A673 (cell line): ENCODE measurements around the gene NUP93. TPM values are rescaled to one million over a fixed set of nuclear protein-coding genes. Genes with fewer than 3 reads are reported as not detected.

Experiments
- BruUV-seq: library from RNA; stranded (reverse); fragments of 400-500 nt; replicated peaks from 2 replicates; lab custom pipeline; 2021; lab: Mats Ljungman, UMichigan
- CTCF ChIA-PET: fragments of 300-600 bp; sonication (Branson Sonifier 250); formaldehyde crosslinking; loops from one replicate; lab custom pipeline; 2022; ENCODE audit warnings: antibody characterized with exemption; lab: Charles Lee
- POLR2A ChIA-PET: fragments of 300-600 bp; sonication (Branson Sonifier 250); formaldehyde crosslinking; loops from one replicate; lab custom pipeline; 2022; ENCODE audit warnings: antibody characterized with exemption; ENCODE audit not compliant: low non-redundant PET; lab: Charles Lee
- DNase-seq: peaks from one replicate; pipeline ENCODE4 v3.0.0-alpha.2; 2015; ENCODE audit warnings: low spot score
- H3K27ac ChIP-seq: fragments of 200-600 bp; sonication (generic); 2 replicates; pipeline ENCODE4 v1.5.1; 2016; ENCODE audit warnings: mixed run types, low read depth, mild to moderate bottlenecking, mixed read lengths, antibody characterized with exemption, low read length; ENCODE audit not compliant: poor library complexity, severe bottlenecking
- H3K27me3 ChIP-seq: fragments of 200-600 bp; sonication (generic); replicated peaks from 2 replicates; pipeline ENCODE4 v1.6.1; 2017; ENCODE audit warnings: mixed run types, low read depth, mild to moderate bottlenecking, mixed read lengths, antibody characterized with exemption, low read length; ENCODE audit not compliant: insufficient read depth, poor library complexity
- H3K36me3 ChIP-seq: fragments of 200-600 bp; sonication (generic); 2 replicates; pipeline ENCODE4 v1.6.1; 2016; ENCODE audit warnings: mixed run types, mild to moderate bottlenecking, mixed read lengths, antibody characterized with exemption, low read length; ENCODE audit not compliant: insufficient read depth, poor library complexity, severe bottlenecking
- H3K4me1 ChIP-seq: fragments of 200-600 bp; sonication (generic); 2 replicates; pipeline ENCODE4 v1.6.1; 2017; ENCODE audit warnings: mixed run types, mild to moderate bottlenecking, mixed read lengths, antibody characterized with exemption, low read length; ENCODE audit not compliant: insufficient read depth, poor library complexity, severe bottlenecking
- H3K4me3 ChIP-seq: fragments of 200-600 bp; sonication (generic); 2 replicates; pipeline ENCODE4 v1.5.1; 2016; ENCODE audit warnings: low read depth, mixed run types, mild to moderate bottlenecking, mixed read lengths, low read length; ENCODE audit not compliant: poor library complexity, severe bottlenecking
- H3K9me3 ChIP-seq: fragments of 200-600 bp; sonication (generic); 2 replicates; pipeline ENCODE4 v1.6.1; 2016; ENCODE audit warnings: mixed run types, low read depth, mild to moderate bottlenecking, mixed read lengths, antibody characterized with exemption, low read length; ENCODE audit not compliant: poor library complexity, severe bottlenecking
- CTCF ChIP-seq: fragments of 300-800, 200-600 bp; sonication (generic); conservative IDR thresholded peaks from 2 replicates; pipeline ENCODE4 v1.5.1; 2017; ENCODE audit warnings: low read depth, mild to moderate bottlenecking, antibody characterized with exemption, low read length, moderate library complexity, mixed read lengths
- EZH2 ChIP-seq: fragments of 200-600 bp; sonication (generic); IDR thresholded peaks from 2 replicates; pipeline ENCODE4 v1.6.1; 2017; ENCODE audit warnings: borderline replicate concordance, low read depth, mild to moderate bottlenecking, mixed read lengths, antibody characterized with exemption, low read length; ENCODE audit not compliant: poor library complexity, severe bottlenecking
- intact Hi-C: fragments of 100-400 bp; cut with micrococcal nuclease; formaldehyde crosslinking; loops from one replicate; pipeline ENCODE4 v1.10.0; 2022; ENCODE audit not compliant: unreplicated experiment
- total RNA-seq: library from RNA; stranded (reverse); gene quantifications from 2 replicates; pipeline ENCODE4 v1.2.3, GENCODE V29; 2021

Gene NUP93
- total RNA-seq, 1 experiment from 2014 or later: 155 TPM

GRCh38 chr16:56823081-56823733 is 93.3 kb downstream of the NUP93 start:
- Histone ChIP-seq H3K27ac (no peak overlapping the region), H3K4me1 (no peaks in the 10 kb centered on the region), H3K27me3 (no peaks in the 10 kb centered on the region), H3K36me3 (peaks cover 32% of the 10 kb centered on the region), H3K9me3 (no peaks in the 10 kb centered on the region), H3K4me3 (no peak overlapping the region)
- intact Hi-C loops: no loop called here
- TF ChIP-seq CTCF (no peak), EZH2 (no peak)
- no peak for DNase-seq
- ChIA-PET POLR2A (no interaction called here), CTCF (no interaction called here)
- BruUV-seq: no TSS peak

- Histone ChIP-seq H3K36me3 (peaks cover 38% of the 10 kb centered on the region), H3K4me3 (no peak overlapping the region), H3K27me3 (no peaks in the 10 kb centered on the region), H3K4me1 (no peaks in the 10 kb centered on the region), H3K27ac (no peak overlapping the region), H3K9me3 (no peaks in the 10 kb centered on the region)
- peak; percentile 31 for DNase-seq
- no TSS peak for BruUV-seq
- intact Hi-C loops: no loop called here
- ChIA-PET CTCF (no interaction called here), POLR2A (no interaction called here)
- TF ChIP-seq CTCF (0 out of 2 replicates have a peak, but pooled peaks have one; percentile 6), EZH2 (no peak)
These were observed 94.4 kb downstream of the NUP93 start for GRCh38 chr16:56824331-56824730.

GRCh38 chr16:56824804-56825203 is 94.9 kb downstream of the NUP93 start:
- Histone ChIP-seq H3K27me3 (no peaks in the 10 kb centered on the region), H3K36me3 (peaks cover 34% of the 10 kb centered on the region), H3K27ac (no peak overlapping the region), H3K9me3 (no peaks in the 10 kb centered on the region), H3K4me1 (no peaks in the 10 kb centered on the region), H3K4me3 (no peak overlapping the region)
- POLR2A ChIA-PET: no interaction called here
- no peak for DNase-seq
- intact Hi-C loops: no loop called here
- no peak for TF ChIP-seq CTCF
- TF ChIP-seq EZH2: no peak
- CTCF ChIA-PET: no interaction called here
- BruUV-seq: no TSS peak
